Memory B cell (primary cell): ENCODE data around the gene ARL2.
"Not testable (repeated sequence)": the region's sequence is repeated elsewhere in the genome, so short reads cannot be mapped to it uniquely, and the experiment has no call there.

Experiments used
- ATAC-seq: fragments of 150-1000 bp; cut with Tn5 transposase; 2 replicates; pipeline ENCODE4 v1.10.0; 2021; ENCODE audit warnings: low read depth, mild to moderate bottlenecking, moderate library complexity
- DNase-seq, 2 donors: peaks; one replicate each; pipeline ENCODE4 v3.0.0; 2022; ENCODE audit warnings: low spot score in 2 of 2
- H3K27ac Mint-ChIP-seq: one replicate; pipeline ENCODE4 v1.8.0; 2022; ENCODE audit warnings: mild to moderate bottlenecking, moderate library complexity, mixed read lengths
- H3K27me3 Mint-ChIP-seq: one replicate; pipeline ENCODE4 v1.8.0; 2022; ENCODE audit warnings: mixed read lengths
- H3K36me3 Mint-ChIP-seq: one replicate; pipeline ENCODE4 v1.8.0; 2022; ENCODE audit warnings: mild to moderate bottlenecking, mixed read lengths
- H3K4me1 Mint-ChIP-seq: one replicate; pipeline ENCODE4 v1.8.0; 2022; ENCODE audit warnings: mixed read lengths
- H3K4me3 Mint-ChIP-seq: one replicate; pipeline ENCODE4 v1.8.0; 2022; ENCODE audit warnings: mild to moderate bottlenecking, moderate library complexity, mixed read lengths
- H3K9me3 Mint-ChIP-seq: one replicate; pipeline ENCODE4 v1.8.0; 2022; ENCODE audit warnings: mixed read lengths

ARL2 gene

DNA sequence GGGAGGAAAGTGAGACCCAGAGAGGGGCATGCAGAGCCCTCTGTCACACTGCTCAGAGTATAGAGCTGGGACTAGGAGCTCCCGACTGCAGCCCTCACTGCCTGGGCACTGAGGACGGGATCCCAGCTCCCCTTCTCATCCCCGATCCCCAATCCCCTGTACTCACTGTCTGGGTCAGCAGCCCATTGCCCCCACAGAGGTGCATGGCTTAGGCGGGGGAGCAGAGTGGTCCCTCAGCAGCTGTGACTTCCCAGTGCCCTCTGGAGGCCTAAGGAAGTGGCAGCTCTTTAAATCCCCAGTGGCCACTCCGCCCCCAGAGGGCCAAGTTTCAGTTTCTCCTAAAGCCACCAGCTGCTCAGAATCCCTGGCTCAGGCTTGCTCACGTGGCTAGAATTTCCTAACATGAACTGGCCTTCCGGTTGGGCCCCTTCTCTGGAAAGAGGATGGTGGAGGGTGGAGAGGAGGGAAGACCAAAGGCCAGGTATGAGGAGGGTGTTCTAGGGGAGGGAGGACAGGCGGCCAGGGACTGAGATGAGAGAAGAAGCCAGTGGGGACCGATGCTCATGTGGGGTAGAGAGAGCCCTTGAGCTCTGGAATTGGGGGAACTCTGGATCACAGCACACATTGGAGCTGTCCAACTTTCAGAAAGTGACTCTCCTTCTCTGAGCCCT lies 17.1 kb upstream of the ARL2 start, which contains the start of gene BATF2:
Gene BATF2 (minus strand): TSS at position 262 of the 671 bp plus-strand sequence. CDS start 57 bp downstream, at position 205.
- Mint-ChIP-seq H3K27ac (peak within 1 kb of the TSS; percentile 33), H3K27me3 (no peaks in the 10 kb centered on the region), H3K9me3 (no peaks in the 10 kb centered on the region), H3K4me1 (peaks cover 25% of the 10 kb centered on the region), H3K4me3 (peak within 1 kb of the TSS; percentile 86), H3K36me3 (peaks cover 3% of the 10 kb centered on the region)
- DNase-seq (peak in 1 of 2 donors; percentile 32), ATAC-seq (peak; percentile 89)

DNA sequence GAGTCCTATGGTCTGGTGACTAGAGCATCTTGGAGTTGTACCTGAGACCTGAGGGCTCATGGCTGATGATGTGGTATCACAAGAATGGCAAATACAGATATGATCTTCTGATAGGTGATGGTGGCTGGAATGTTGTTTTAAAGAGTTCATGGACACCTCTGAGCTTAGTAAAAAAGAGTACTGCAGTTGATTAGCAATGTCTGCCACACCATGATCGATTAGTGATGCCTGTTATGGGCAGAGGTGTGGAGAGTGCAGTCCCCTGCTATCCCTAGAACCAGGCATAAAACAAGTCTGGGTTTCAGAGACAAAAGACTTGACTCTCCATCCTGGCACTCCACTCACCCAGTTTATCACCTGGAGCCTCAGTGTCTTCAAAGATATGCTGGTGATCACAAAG lies 15.8 kb upstream of the ARL2 start:
- no peak for ATAC-seq
- H3K4me1 Mint-ChIP-seq, result peaks cover 18% of the 10 kb centered on the region

DNA sequence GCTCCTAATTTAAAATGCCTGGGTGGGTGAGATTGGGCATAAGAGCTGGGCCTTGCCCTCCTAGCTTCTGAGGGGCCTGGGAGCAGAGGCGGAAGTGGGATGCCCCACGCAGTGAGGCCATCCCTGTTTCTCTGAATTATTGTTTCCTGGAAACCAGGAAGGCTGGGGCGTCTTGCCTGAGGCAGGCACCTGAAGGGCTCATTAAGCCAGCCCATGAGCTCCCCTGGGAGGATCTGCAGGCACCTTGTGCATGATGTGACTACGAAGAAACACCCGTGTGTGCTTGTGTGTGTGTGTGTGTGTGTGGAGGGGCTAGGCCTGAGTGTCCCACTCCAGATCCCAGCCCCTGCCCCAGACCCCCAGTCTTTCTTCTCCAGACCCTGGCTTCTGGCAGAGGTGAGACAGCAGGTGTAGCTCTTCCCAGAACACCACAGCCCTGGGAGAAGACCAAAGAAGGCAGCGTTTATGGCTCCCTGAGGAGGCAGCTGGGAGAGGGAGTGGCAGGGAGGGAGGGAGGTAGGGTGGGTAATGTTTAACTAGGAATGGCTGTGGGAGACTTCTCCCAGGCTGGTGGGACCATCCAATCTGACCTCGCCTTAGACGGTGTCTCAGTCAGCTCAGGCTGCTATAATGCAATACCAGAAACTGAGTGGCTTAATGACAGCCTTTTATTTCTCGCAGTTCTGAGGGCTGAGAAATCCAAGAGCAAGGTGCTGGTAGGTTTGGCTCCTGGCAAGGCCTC lies 15.1 kb upstream of the ARL2 start:
- Mint-ChIP-seq H3K9me3 (no peaks in the 10 kb centered on the region), H3K4me3 (no peak overlapping the region), H3K4me1 (peaks cover 16% of the 10 kb centered on the region), H3K36me3 (peaks cover 1% of the 10 kb centered on the region), H3K27ac (peak overlapping the region; percentile 72), H3K27me3 (no peaks in the 10 kb centered on the region)
- ATAC-seq (no peak), DNase-seq (no peak)

More for the DNA sequence above, 15.8 kb upstream of the ARL2 start:
- Mint-ChIP-seq H3K9me3 (no peaks in the 10 kb centered on the region), H3K4me3 (no peak overlapping the region), H3K36me3 (peaks cover 1% of the 10 kb centered on the region), H3K27ac (peak overlapping the region; percentile 72), H3K27me3 (no peaks in the 10 kb centered on the region)
- no peak for DNase-seq

DNA sequence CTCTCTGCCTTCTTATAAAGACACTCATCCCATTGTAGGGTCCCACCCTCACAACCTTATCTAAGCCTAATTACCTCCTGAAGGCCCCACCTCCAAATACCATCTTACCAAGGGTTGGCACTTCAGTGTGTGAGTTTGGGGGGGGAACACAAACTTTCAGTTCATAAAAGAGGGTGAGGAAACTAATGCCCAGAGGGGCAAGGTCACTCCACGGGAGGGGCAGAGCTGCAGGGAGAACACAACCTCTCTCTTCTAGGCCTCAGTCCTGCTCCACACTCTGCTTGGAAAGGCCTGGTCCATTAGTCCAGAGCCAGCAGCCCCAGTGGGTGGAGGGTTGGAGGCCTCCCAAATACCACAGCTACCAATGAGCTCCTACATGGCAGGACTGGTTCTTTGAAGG lies 14.5 kb upstream of the ARL2 start:
- no peaks in the 10 kb centered on the region for H3K9me3 Mint-ChIP-seq

DNA sequence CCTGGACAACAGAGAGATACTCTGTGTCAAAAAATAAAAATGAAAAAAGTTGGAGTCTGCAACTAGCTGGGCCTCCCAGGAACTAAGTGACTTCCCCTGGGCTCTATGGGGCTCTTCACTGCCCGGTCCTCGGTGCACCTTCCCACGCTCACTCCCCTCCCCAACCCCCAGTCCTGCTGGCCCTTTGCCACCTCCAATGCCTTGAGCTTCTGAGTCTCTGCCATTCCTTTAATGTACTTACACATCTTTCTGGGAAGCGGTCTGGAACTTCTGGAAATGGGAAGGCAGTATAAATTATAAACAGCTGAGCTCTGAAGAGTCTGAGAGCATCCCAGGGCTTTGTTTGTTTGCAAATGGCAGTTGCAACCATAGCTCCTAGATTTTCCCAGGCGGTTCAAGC lies 11.3 kb upstream of the ARL2 start:
- Mint-ChIP-seq H3K4me1 (peaks cover 6% of the 10 kb centered on the region), H3K4me3 (no peak overlapping the region), H3K36me3 (no peaks in the 10 kb centered on the region), H3K27ac (no peak overlapping the region), H3K27me3 (no peaks in the 10 kb centered on the region), H3K9me3 (no peaks in the 10 kb centered on the region)
- ATAC-seq (no peak), DNase-seq (no peak)

More for the DNA sequence above, 14.5 kb upstream of the ARL2 start:
- no peak overlapping the region for H3K27ac Mint-ChIP-seq
- DNase-seq (no peak), ATAC-seq (no peak)
- no peaks in the 10 kb centered on the region for H3K36me3 Mint-ChIP-seq
- H3K4me3 Mint-ChIP-seq, result no peak overlapping the region
- H3K27me3 Mint-ChIP-seq, result no peaks in the 10 kb centered on the region
- peaks cover 16% of the 10 kb centered on the region for H3K4me1 Mint-ChIP-seq

DNA sequence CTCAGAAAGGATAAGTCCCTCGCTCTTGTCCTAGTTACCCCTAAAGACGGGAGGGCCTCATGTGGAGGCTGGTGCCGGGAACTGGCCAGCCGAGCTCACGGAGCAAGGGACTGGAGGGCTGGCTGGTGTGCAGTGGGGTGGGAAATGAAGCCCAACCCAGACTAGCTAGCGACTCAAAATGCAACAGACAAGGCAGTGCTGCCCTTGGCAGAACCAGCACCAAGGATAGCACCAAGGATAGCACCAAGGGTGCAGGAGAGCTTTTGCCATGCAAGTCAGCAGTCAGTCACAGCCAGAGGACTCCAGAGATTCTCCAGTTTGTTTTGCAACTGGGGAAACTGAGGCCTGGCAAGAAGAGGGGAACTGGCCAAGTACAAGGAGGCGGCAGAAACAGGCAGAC lies 10.7 kb upstream of the ARL2 start:
- no peaks in the 10 kb centered on the region for H3K9me3 Mint-ChIP-seq
- no peak overlapping the region for H3K4me3 Mint-ChIP-seq

DNA sequence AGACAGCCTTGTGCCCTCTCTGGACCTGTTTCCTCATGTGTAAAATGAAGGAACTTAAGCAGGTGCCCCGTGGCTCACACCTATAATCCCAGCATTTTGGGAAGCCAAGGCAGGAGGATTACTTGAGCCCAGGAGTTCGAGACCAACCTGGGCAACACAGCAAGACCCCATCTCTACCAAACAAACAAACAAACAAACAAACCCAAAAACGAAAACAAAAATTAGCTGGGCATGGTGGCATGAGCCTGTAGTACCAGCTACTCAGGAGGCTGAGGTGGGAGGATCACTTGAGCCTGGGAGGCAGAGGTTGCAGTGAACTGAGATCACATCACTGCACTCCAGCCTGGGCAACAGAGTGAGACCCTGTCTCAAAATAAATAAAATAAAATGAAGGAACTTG lies 10.0 kb upstream of the ARL2 start:
- H3K4me1 Mint-ChIP-seq, DNase-seq, H3K27ac Mint-ChIP-seq, H3K27me3 Mint-ChIP-seq, H3K9me3 Mint-ChIP-seq, H3K36me3 Mint-ChIP-seq, H3K4me3 Mint-ChIP-seq, ATAC-seq: not testable (repeated sequence)

More for the DNA sequence above, 10.7 kb upstream of the ARL2 start:
- no peak overlapping the region for H3K27ac Mint-ChIP-seq
- H3K27me3 Mint-ChIP-seq, result no peaks in the 10 kb centered on the region
- ATAC-seq (no peak), DNase-seq (no peak)
- peaks cover 2% of the 10 kb centered on the region for H3K4me1 Mint-ChIP-seq
- H3K36me3 Mint-ChIP-seq, result no peaks in the 10 kb centered on the region

DNA sequence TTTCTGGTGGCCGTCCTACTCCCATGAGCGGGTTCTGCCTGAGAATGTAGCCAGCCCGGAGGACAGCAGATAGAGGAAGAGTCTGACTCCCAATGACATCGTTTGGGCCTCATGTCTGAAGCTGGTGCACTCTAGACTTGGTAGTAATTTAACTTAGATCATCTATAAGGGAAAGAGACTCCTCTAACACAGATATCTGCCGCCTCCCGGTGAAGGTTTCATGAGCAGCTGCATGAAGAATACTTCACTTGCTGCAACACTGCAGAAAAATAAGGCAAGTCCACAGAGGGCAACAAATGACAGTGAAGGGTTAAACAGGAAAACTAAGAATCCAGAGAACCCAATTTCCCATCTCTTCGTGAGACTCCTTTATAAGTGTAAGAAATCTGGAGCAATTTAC lies 5.9 kb upstream of the ARL2 start:
- ATAC-seq, result no peak
- no peak for DNase-seq
- peaks cover 3% of the 10 kb centered on the region for H3K4me1 Mint-ChIP-seq
- no peaks in the 10 kb centered on the region for H3K27me3 Mint-ChIP-seq
- no peaks in the 10 kb centered on the region for H3K36me3 Mint-ChIP-seq
- no peaks in the 10 kb centered on the region for H3K9me3 Mint-ChIP-seq
- H3K27ac Mint-ChIP-seq, result no peak overlapping the region
- H3K4me3 Mint-ChIP-seq, result no peak overlapping the region

DNA sequence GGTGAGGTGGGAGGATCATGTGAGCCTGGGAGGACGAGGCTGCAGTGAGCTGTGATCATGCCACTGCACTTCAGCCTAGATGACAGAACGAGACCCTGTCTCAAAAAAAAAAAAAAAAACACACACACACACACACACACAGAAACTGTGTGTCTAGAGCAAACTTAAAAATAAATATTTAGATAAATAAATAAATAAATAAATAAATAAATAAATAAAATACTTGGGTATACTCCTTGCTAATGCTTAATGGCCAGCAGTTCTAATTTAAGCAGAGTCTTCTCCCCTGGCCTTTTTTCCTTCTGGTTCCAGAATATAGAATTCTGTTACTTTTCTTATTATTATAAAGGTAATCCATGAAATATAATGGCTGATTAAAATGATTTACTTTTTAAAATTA lies 5.1 kb upstream of the ARL2 start:
- H3K27me3 Mint-ChIP-seq, result no peaks in the 10 kb centered on the region
- no peaks in the 10 kb centered on the region for H3K9me3 Mint-ChIP-seq
- H3K4me1 Mint-ChIP-seq, result peaks cover 7% of the 10 kb centered on the region
- H3K36me3 Mint-ChIP-seq, result no peaks in the 10 kb centered on the region
- no peak overlapping the region for H3K4me3 Mint-ChIP-seq
- H3K27ac Mint-ChIP-seq, result no peak overlapping the region
- ATAC-seq (no peak), DNase-seq (no peak)

DNA sequence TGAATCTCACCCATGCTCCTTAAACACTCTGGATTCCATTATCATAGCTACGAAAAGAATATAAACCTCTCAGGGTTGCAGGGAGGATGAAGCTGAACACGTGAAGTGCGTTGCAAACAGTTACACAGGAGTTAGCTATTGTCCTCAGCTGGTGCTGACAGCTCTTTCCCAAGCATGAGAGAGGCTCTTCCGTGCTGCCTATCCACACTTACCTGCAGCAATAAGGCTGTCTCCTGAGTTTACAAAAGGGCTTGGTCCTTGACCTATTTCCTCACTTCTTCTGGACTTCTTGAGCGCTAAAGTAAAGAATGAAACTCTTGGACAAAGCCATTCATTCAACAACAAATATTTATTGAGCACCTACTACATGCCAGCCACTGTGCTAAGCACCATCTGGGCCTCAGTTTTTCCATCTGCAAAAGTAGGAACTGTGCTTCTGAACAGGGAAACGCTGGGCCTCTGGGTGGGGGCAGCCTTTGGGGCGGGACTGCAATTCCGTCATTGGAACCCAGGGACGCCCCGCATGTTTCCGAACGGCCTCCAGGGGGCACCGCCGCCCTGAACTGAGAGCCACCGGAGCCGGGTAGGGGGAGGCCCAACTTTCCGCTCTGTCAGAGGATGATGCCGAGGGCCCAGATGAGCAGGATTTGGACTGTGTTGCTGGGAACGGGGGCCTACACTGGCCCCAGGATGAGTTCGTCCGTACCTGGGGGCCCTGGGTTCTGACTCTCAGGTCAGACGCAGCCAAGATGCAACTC lies 651 bp upstream of the ARL2 start:
- ATAC-seq, result peak; percentile 78
- H3K9me3 Mint-ChIP-seq, result no peaks in the 10 kb centered on the region

DNA sequence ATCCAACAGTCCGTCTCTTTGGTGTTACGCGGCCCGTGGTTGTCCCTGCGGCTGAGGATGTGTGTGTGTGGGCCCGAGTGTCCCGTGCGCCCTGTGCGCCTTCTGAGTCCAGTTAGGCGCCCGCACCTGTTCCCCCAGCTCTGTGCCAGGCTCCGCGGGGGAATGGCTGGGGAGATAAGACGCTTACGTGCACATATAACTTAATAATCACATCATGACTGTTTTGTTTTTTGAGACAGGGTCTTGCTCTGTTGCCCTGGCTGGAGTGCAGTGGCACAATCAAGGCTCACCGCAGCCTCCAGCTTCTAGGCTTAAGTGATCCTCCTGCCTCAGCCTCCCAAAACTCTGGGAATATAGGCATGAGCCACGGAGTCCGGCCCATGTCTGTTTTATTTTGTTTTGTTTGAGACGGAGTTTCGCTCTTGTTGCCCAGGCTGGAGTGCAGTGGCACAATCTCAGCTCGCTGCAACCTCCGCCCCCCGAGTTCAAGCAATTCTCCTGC lies 817 bp downstream of the ARL2 start:
- Mint-ChIP-seq H3K27ac (peak overlapping the region; percentile 63), H3K36me3 (peaks cover 5% of the 10 kb centered on the region), H3K27me3 (no peaks in the 10 kb centered on the region), H3K4me3 (peak overlapping the region; percentile 84), H3K9me3 (no peaks in the 10 kb centered on the region), H3K4me1 (peaks cover 21% of the 10 kb centered on the region)
- DNase-seq (no peak), ATAC-seq (no peak)

More for the DNA sequence above, 651 bp upstream of the ARL2 start:
- Mint-ChIP-seq H3K4me3 (peak overlapping the region; percentile 89), H3K27ac (peak overlapping the region; percentile 94), H3K27me3 (no peaks in the 10 kb centered on the region), H3K4me1 (peaks cover 21% of the 10 kb centered on the region), H3K36me3 (peaks cover 5% of the 10 kb centered on the region)
- DNase-seq, result peak; percentile 88 to 89

DNA sequence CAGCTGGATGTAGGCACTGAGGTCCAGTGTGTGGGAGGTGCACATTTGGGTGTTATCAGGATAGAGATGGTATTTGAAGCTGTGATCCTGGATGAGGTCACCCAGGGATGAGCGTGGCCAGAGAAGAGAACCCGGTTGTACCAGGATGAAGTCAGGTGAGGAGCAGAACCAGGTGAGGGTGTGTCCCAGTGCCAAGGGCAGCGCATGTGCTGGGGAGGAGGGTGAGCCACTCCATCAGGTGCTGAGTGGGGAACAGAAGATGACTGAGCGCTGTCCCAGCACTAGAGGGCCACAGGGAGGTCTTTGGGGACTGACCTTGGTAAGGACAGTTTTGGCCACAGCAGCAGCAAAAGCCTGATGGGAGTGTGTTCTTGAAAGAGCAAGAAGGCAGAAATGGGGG lies 2.7 kb downstream of the ARL2 start:
- Mint-ChIP-seq H3K27ac (peak overlapping the region; percentile 39), H3K36me3 (peaks cover 5% of the 10 kb centered on the region), H3K4me1 (peaks cover 21% of the 10 kb centered on the region), H3K27me3 (no peaks in the 10 kb centered on the region), H3K4me3 (no peak overlapping the region), H3K9me3 (no peaks in the 10 kb centered on the region)
- no peak for DNase-seq
- no peak for ATAC-seq

DNA sequence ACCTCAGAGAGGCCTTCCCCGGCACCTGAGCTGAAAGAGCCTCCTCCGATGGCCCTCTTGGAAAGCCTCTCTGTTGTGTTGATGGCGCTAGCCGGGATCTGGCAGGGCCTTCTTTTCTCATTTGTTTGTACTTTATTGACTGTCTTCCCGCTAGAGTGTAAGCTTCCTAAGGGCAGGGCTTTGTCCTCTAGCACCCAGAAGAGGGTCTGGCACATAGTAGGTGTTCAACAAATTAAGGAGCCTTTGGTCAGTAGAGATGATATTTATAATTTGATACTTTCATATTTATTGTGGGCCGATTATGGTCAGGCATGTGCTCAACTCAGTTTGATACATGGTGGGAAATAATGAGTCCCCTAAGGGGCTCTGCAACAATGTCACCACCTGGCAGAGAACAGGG lies 4.0 kb downstream of the ARL2 start:
- DNase-seq (no peak), ATAC-seq (no peak)
- peaks cover 19% of the 10 kb centered on the region for H3K4me1 Mint-ChIP-seq
- H3K27me3 Mint-ChIP-seq, result no peaks in the 10 kb centered on the region
- peaks cover 9% of the 10 kb centered on the region for H3K36me3 Mint-ChIP-seq
- no peak overlapping the region for H3K27ac Mint-ChIP-seq
- no peak overlapping the region for H3K4me3 Mint-ChIP-seq
- no peaks in the 10 kb centered on the region for H3K9me3 Mint-ChIP-seq

DNA sequence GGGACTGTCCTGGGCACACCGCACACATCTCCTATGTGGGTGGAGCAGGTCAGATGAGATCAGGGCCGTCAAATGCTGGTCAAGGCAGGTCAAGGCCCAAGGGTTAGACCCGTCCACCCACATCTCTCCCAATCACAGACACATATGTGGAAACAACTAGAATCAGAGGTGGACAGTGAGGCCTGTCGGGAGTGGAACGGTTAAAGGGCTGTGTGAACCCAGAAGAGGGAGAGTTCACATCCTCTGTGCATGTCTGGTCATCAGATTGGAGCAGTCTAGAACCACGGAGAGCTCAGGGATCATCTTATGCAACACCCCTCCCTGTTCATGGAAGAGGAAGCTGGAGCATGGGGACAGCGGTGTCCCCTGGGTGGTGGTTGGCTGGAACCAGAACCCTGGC lies 5.9 kb downstream of the ARL2 start:
- Mint-ChIP-seq H3K4me3 (no peak overlapping the region), H3K9me3 (no peaks in the 10 kb centered on the region), H3K4me1 (peaks cover 15% of the 10 kb centered on the region), H3K36me3 (peaks cover 9% of the 10 kb centered on the region), H3K27ac (no peak overlapping the region), H3K27me3 (no peaks in the 10 kb centered on the region)
- ATAC-seq (no peak), DNase-seq (no peak)
